HepG2 (cell line): Measurements from ENCODE around the gene SLC35F1. TPM values are rescaled to one million over a fixed set of nuclear protein-coding genes. Genes with fewer than 3 reads are reported as not detected.

Experiments used
- FOXC1 ChIP-seq: sonication (generic); formaldehyde crosslinking; IDR thresholded peaks from 2 replicates; pipeline ENCODE4 v1.8.0; 2022; ENCODE audit warnings: mild to moderate bottlenecking, missing genetic modification reagents, borderline replicate concordance
- FOXM1 ChIP-seq: sonication (generic); formaldehyde crosslinking; IDR thresholded peaks from 2 replicates; pipeline ENCODE4 v1.5.0; 2020; ENCODE audit warnings: missing genetic modification reagents
- KDM5B ChIP-seq: sonication (generic); formaldehyde crosslinking; IDR thresholded peaks from 2 replicates; pipeline ENCODE4 v1.4.0; 2020; ENCODE audit warnings: missing genetic modification reagents, mild to moderate bottlenecking, borderline replicate concordance
- KLF11 ChIP-seq: IDR thresholded peaks from 2 replicates; pipeline ENCODE4 v1.6.1; 2016; ENCODE audit warnings: missing compliant biosample characterization
- MTA1 ChIP-seq: sonication (generic); formaldehyde crosslinking; IDR thresholded peaks from 2 replicates; pipeline ENCODE4 v1.4.0; 2020; ENCODE audit warnings: missing genetic modification reagents, mild to moderate bottlenecking, borderline replicate concordance
- MTF2 ChIP-seq: sonication (generic); formaldehyde crosslinking; IDR thresholded peaks from 2 replicates; pipeline ENCODE4 v1.5.0; 2020; ENCODE audit warnings: missing genetic modification reagents, borderline replicate concordance
- NFKBIZ ChIP-seq: IDR thresholded peaks from 2 replicates; pipeline ENCODE4 v1.6.1; 2018; ENCODE audit warnings: missing genetic modification reagents, missing compliant biosample characterization
- RXRB ChIP-seq: IDR thresholded peaks from 2 replicates; pipeline ENCODE4 v1.6.1; 2016; ENCODE audit warnings: borderline replicate concordance, missing genetic modification reagents, missing compliant biosample characterization
- ZNF34 ChIP-seq: sonication (generic); formaldehyde crosslinking; IDR thresholded peaks from 2 replicates; pipeline ENCODE4 v1.4.0; 2020; ENCODE audit warnings: mild to moderate bottlenecking, missing genetic modification reagents, borderline replicate concordance
- ZNF788 ChIP-seq: sonication (generic); formaldehyde crosslinking; IDR thresholded peaks from 2 replicates; pipeline ENCODE4 v1.5.0; 2020; ENCODE audit warnings: mild to moderate bottlenecking, missing genetic modification reagents, borderline replicate concordance
- ZNF816 ChIP-seq: sonication (generic); formaldehyde crosslinking; IDR thresholded peaks from 2 replicates; pipeline ENCODE4 v1.8.0; 2022; ENCODE audit warnings: missing genetic modification reagents, mild to moderate bottlenecking, borderline replicate concordance
- polyA plus RNA-seq, 8 experiments: library from polyadenylated mRNA; depleted of rRNA in 3 of 8; stranded (reverse) in 7 of 8; unstranded in 1 of 8; fragments of >200 nt; fragmentation: Illumina TruSeq in 4 of 8; extraction: Trizol in 4 of 8; gene quantifications; 2 replicates each; pipeline versions ENCODE4 v1.2.1 to v1.2.3, GENCODE V29; 2011 to 2016; ENCODE audit warnings: low read depth in 4 of 8, missing spikeins in 1 of 8, mixed read lengths in 1 of 8; ENCODE audit not compliant: insufficient read depth in 1 of 8
- total RNA-seq, 5 experiments: library from RNA; depleted of rRNA; stranded (reverse); fragments of >200 nt; fragmentation: Illumina TruSeq; extraction: Trizol; gene quantifications; 2 replicates each; pipeline ENCODE4 v1.2.3, GENCODE V29; 2016; ENCODE audit warnings: low read depth in 1 of 5
- TF ChIP-seq, protein P1 (sequence below): sonication (generic); formaldehyde crosslinking; conservative IDR thresholded peaks from 2 replicates; pipeline ENCODE4 v1.8.0; 2022; ENCODE audit warnings: low read depth, missing genetic modification reagents
- TF ChIP-seq, protein P2 (sequence below): sonication (generic); formaldehyde crosslinking; IDR thresholded peaks from 2 replicates; pipeline ENCODE4 v1.4.0; 2020; ENCODE audit warnings: missing genetic modification reagents

SLC35F1 gene
- total and polyA plus RNA-seq, 2 of the 13 experiments (the other 11 are each of a cell fraction or from before 2014, with no cell fraction given), result 0.01 TPM; not detected in 1

DNA sequence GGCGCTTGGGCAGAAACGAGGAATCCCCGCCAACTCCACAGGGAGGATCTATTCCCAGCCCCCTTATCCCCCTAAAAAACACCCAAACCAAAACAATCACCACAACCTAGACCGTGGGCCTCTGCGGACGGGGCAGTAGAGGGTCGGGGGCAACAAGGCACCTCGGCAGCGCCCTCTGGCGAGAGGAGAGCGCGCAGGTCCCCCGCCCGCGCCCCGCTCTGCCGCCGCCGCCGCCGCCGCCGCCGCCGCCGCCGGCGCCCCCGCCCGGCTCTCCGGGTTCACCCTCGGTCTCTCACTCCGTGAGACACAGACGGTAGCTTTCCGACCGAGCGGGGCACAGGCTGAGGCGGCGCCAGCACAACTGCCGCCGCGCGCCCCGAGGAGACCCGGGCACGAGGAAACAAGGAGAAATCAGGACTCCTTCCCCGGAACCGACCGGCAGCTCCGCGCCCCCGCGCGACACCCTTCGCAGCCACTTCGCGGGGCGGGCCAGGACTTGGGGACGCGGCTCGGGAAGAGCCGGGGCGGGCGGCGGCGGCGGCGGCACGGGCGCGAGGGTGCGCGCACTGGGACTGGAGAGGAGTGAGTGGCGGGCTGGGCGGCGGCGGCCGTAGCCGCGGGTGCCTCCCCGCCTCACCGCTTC, at the start of gene SLC35F1 (continued):
- no peak for TF ChIP-seq RXRB (CRISPR knock-in tag)
- 0 out of 2 replicates have a peak, but pooled peaks have one; percentile 49 for TF ChIP-seq ZNF788
- TF ChIP-seq KDM5B (CRISPR knock-in tag), result peak; percentile 43; the same call in 1 of the 2 replicates
- 0 out of 2 replicates have a peak, but pooled peaks have one; percentile 56 for TF ChIP-seq ZNF816 (CRISPR knock-in tag)
- peak; percentile 42; the same call in 1 of the 2 replicates for TF ChIP-seq MTF2 (CRISPR knock-in tag)
- peak; percentile 69; the same call in 1 of the 2 replicates for TF ChIP-seq FOXC1 (CRISPR knock-in tag)
- TF ChIP-seq, protein P1, sequence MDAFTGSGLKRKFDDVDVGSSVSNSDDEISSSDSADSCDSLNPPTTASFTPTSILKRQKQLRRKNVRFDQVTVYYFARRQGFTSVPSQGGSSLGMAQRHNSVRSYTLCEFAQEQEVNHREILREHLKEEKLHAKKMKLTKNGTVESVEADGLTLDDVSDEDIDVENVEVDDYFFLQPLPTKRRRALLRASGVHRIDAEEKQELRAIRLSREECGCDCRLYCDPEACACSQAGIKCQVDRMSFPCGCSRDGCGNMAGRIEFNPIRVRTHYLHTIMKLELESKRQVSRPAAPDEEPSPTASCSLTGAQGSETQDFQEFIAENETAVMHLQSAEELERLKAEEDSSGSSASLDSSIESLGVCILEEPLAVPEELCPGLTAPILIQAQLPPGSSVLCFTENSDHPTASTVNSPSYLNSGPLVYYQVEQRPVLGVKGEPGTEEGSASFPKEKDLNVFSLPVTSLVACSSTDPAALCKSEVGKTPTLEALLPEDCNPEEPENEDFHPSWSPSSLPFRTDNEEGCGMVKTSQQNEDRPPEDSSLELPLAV, result no peak
- TF ChIP-seq NFKBIZ (CRISPR knock-in tag), result no peak
- 0 out of 2 replicates have a peak, but pooled peaks have one; percentile 3 for TF ChIP-seq MTA1
- TF ChIP-seq ZNF34 (CRISPR knock-in tag), result no peak
- TF ChIP-seq, protein P2, sequence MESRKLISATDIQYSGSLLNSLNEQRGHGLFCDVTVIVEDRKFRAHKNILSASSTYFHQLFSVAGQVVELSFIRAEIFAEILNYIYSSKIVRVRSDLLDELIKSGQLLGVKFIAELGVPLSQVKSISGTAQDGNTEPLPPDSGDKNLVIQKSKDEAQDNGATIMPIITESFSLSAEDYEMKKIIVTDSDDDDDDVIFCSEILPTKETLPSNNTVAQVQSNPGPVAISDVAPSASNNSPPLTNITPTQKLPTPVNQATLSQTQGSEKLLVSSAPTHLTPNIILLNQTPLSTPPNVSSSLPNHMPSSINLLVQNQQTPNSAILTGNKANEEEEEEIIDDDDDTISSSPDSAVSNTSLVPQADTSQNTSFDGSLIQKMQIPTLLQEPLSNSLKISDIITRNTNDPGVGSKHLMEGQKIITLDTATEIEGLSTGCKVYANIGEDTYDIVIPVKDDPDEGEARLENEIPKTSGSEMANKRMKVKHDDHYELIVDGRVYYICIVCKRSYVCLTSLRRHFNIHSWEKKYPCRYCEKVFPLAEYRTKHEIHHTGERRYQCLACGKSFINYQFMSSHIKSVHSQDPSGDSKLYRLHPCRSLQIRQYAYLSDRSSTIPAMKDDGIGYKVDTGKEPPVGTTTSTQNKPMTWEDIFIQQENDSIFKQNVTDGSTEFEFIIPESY (CRISPR knock-in tag), result no peak
- no peak for TF ChIP-seq KLF11 (CRISPR knock-in tag)
- no peak for TF ChIP-seq FOXM1 (CRISPR knock-in tag)
- TF ChIP-seq, all 625 proteins: peak for 44
